HUES48 (cell line): ENCODE results near the gene SLFN14.
"Not testable (repeated sequence)": the region's sequence is repeated elsewhere in the genome, so short reads cannot be mapped to it uniquely, and the experiment has no call there.

Source experiments
- H3K27ac ChIP-seq: one replicate; pipeline ENCODE4 v1.7.0; 2013; ENCODE audit warnings: low read depth, low read length, inconsistent platforms
- H3K27me3 ChIP-seq: 2 replicates; pipeline ENCODE4 v1.6.1; 2013; ENCODE audit warnings: mild to moderate bottlenecking, low read length; ENCODE audit not compliant: control insufficient read depth, insufficient read depth
- H3K36me3 ChIP-seq: 2 replicates; pipeline ENCODE4 v1.6.1; 2013; ENCODE audit warnings: low read length; ENCODE audit not compliant: control insufficient read depth, insufficient read depth
- H3K4me1 ChIP-seq: 2 replicates; pipeline ENCODE4 v1.6.1; 2013; ENCODE audit warnings: mild to moderate bottlenecking, low read length; ENCODE audit not compliant: control insufficient read depth, insufficient read depth
- H3K4me3 ChIP-seq: 2 replicates; pipeline ENCODE4 v1.5.1; 2013; ENCODE audit warnings: mild to moderate bottlenecking, low read depth, low read length
- H3K9ac ChIP-seq: 2 replicates; pipeline ENCODE4 v1.6.1; 2013; ENCODE audit warnings: mild to moderate bottlenecking, low read depth, low read length, moderate library complexity
- H3K9me3 ChIP-seq: 2 replicates; pipeline ENCODE4 v1.6.1; 2013; ENCODE audit warnings: low read length; ENCODE audit not compliant: control insufficient read depth, insufficient read depth

Gene SLFN14

DNA sequence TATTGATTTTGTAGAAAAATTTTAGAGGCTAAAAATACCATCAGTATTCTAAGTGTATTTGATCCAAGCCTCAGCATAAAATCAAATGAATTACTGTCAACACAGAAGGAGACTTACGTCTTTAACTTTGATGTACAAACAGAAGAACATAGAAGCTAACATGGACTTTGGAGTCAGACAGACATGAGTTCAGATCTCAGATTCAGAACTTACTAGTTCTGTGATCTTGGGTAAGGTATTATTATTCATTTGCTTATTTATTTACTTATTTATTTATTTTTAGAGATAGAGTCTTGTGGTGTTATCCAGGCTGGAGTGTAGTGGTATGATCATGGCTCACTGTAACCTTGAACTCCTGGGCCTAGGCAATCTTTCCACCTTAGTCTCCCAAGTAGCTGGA lies 19.2 kb downstream of the SLFN14 start:
- Histone ChIP-seq H3K9ac (no peak overlapping the region), H3K27ac (no peak overlapping the region), H3K4me1 (no peaks in the 10 kb centered on the region), H3K36me3 (no peaks in the 10 kb centered on the region), H3K4me3 (no peak overlapping the region), H3K9me3 (no peaks in the 10 kb centered on the region), H3K27me3 (no peaks in the 10 kb centered on the region)

DNA sequence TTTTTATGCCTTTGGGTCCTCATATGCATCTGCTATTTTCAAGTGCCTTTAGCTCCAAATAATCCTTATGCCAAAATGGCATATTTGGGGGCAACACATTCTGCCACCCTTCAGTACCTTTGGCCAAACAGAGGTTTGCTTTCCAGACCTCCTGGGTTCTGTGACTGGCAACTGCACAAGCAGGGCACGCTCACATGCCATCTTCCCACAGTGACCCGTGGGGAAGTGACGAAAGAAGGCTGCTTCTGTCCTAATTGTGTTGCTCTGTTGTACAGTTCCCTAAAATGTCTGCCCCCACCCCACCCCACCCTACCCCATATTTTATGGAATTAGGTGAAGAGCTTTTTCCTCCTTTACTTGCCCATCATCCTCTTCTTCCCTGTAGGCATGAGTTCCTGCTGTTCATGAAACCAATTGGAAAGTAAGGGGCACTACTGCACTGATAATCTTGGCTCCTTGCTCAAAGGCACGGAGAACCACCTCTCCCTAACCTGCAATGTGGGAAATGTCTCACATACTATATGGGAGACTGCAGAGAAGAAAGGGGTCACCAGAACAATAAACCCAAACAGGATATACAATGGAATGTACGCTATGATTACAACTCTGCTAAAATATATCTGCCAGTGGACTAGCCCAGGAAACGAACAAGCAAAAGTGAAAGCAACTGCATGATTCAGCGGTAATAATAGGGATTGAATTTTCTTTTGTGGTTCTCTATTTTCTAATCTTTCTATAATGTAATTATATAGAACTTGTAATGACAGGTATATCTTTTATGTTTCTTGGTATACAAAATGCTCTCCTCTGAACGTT lies 19.8 kb downstream of the SLFN14 start:
- Histone ChIP-seq H3K27me3 (no peaks in the 10 kb centered on the region), H3K9ac (no peak overlapping the region), H3K27ac (no peak overlapping the region), H3K36me3 (no peaks in the 10 kb centered on the region), H3K4me1 (no peaks in the 10 kb centered on the region), H3K9me3 (no peaks in the 10 kb centered on the region), H3K4me3 (no peak overlapping the region)

DNA sequence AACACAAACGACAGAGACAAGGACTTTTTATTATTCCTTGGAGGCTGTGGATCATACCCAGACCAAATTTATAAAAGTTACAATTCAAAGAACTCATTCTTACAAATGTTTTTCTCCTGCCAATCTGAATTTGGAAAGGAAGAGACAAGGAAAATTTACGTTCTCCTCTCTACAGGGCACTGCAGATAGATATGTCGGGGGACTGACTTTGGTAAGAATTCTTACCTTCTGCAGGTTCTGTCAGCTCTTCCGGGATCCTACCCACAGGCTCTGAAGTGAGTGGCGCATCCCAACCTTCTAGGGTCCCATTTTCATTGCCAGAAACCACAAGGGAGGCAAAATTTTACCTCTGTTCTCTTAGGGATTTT lies 21.0 kb downstream of the SLFN14 start:
- no peaks in the 10 kb centered on the region for H3K36me3 ChIP-seq
- H3K4me1 ChIP-seq: no peaks in the 10 kb centered on the region
- no peak overlapping the region for H3K4me3 ChIP-seq
- H3K9ac ChIP-seq: no peak overlapping the region
- no peaks in the 10 kb centered on the region for H3K9me3 ChIP-seq
- H3K27ac ChIP-seq: no peak overlapping the region
- no peaks in the 10 kb centered on the region for H3K27me3 ChIP-seq

DNA sequence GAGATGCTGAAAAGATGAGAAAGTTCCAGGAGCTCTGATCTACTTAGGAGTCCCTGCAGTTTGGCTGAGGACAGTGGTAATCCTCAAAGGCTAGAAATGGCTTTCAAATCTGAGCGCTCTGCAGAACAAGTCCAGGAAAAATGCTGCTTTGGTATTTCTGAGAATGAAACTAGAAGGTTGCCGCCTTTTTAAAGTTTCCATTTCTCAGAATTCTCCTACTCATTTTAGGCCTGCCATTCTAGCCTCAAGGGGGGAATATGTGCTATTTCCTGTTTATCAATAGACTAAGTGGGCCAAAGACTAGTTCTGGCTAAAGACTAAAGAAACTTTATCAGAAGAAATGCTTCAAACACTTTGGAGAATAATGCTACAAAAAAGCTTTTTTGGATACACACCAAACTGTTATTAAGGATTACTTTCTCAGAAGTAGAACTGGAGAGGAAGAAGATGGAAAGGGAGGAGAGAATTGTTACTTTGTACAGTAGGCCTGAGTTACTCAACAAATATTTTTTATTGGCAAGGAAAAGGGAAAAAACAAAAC lies 22.9 kb downstream of the SLFN14 start, which contains the start of gene SLFN12L:
Gene SLFN12L (minus strand): TSS at position 78 of the 541 bp plus-strand sequence. CDS start 15,314 bp downstream, outside the sequence.
- no peaks in the 10 kb centered on the region for H3K4me1 ChIP-seq

DNA sequence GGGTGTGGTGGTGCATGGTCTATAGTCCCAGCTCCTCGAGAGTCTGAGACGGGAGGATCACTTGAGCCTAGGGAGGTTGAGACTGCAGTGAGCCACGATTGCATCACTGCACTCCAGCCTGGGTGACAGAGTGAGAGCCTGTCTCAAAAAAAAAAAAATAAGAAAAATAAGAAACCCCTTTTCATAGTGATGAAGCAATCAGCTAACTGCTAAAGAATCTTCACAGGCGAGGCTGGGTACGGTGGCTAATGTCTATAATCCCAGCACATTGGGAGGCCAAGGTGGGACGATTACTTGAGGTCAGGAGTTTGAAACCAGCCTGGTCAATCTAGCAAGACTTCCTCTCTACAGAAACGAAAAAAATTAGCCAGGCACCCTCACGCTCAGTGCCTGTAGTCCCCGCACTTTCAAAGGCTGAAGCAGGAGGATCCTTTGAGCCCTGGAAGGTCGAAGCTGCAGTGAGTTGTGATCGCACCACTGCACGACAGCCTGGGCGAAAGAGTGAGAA lies 23.9 kb downstream of the SLFN14 start:
- no peaks in the 10 kb centered on the region for H3K9me3 ChIP-seq
- no peaks in the 10 kb centered on the region for H3K36me3 ChIP-seq
- no peaks in the 10 kb centered on the region for H3K27me3 ChIP-seq
- H3K27ac ChIP-seq: no peak overlapping the region
- H3K4me3 ChIP-seq: no peak overlapping the region
- no peaks in the 10 kb centered on the region for H3K4me1 ChIP-seq
- no peak overlapping the region for H3K9ac ChIP-seq

More for the DNA sequence above, 22.9 kb downstream of the SLFN14 start, which contains the start of gene SLFN12L:
- Histone ChIP-seq H3K4me3 (no peak within 1 kb of the TSS), H3K36me3 (no peaks in the 10 kb centered on the region), H3K27ac (no peak within 1 kb of the TSS), H3K9me3 (no peaks in the 10 kb centered on the region), H3K27me3 (no peaks in the 10 kb centered on the region), H3K9ac (no peak within 1 kb of the TSS)

DNA sequence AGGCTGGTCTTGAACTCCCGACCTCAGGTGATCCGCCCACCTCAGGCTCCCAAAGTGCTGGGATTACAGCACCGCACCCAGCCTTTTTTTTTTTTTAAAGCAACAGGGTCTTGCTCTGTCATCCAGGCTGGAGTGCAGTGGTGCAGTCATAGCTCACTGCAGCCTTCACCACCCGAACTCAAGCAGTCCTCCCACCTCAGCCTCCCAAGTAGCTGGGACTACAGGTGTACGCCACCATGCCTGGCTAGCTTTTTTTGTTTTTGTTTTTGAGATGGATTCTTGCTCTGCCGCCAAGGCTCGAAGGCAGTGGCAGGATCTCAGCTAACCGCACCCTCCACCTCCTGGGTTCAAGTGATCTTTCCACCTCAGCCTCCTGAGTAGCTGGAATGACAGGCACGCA lies 25.2 kb downstream of the SLFN14 start:
- H3K4me3 ChIP-seq: not testable (repeated sequence)

DNA sequence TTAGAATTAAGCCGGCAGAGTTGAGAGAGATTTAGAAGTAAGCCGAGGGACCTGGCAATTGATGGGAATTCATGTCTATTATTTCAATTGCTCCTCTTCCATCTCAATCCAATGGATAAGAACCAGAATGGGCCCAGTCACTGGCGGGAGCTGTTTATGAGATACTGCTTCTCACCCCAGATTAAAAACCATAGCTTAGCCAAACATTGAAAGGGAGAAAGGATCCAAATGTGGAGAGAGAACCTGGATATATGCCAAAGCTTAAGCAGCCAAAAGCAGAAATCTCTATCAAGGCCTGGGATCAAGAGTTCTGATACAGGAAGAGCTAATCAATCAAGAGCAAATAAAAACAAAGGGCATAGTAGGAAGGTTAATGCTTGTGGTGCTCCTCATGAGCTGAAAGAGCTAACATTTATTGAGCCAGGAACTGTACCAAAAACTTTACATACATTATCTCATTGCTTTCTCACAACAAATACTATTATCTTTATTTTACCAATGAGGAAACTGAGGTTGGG lies 26.0 kb downstream of the SLFN14 start:
- Histone ChIP-seq H3K27ac (no peak overlapping the region), H3K36me3 (no peaks in the 10 kb centered on the region), H3K4me1 (no peaks in the 10 kb centered on the region), H3K9ac (no peak overlapping the region), H3K4me3 (no peak overlapping the region), H3K9me3 (no peaks in the 10 kb centered on the region), H3K27me3 (no peaks in the 10 kb centered on the region)

More for the DNA sequence above, 25.2 kb downstream of the SLFN14 start:
- H3K27ac ChIP-seq, H3K4me1 ChIP-seq, H3K27me3 ChIP-seq, H3K9me3 ChIP-seq, H3K9ac ChIP-seq, H3K36me3 ChIP-seq: not testable (repeated sequence)

DNA sequence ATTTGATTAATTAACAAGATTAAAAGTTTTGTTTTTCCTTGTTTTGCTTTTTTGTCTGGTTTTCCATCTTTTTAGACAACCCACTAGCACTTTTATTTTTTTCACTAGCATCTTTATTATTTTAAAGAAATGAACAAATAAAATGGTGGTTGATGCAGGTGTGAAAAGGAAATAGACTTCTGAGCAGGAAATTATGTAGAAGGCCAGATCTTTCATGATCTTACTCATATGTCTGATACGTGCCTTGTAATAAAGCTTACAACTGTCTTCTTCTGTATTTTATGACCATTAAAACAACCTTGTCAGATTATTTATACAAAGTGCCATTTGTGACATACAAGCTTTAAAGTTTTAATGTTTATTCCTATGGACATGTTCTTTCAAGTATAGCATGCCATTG lies 29.5 kb downstream of the SLFN14 start:
- H3K4me3 ChIP-seq: no peak overlapping the region
- no peaks in the 10 kb centered on the region for H3K36me3 ChIP-seq
- no peak overlapping the region for H3K9ac ChIP-seq
- H3K27me3 ChIP-seq: no peaks in the 10 kb centered on the region
- no peak overlapping the region for H3K27ac ChIP-seq
- no peaks in the 10 kb centered on the region for H3K9me3 ChIP-seq
- no peaks in the 10 kb centered on the region for H3K4me1 ChIP-seq

DNA sequence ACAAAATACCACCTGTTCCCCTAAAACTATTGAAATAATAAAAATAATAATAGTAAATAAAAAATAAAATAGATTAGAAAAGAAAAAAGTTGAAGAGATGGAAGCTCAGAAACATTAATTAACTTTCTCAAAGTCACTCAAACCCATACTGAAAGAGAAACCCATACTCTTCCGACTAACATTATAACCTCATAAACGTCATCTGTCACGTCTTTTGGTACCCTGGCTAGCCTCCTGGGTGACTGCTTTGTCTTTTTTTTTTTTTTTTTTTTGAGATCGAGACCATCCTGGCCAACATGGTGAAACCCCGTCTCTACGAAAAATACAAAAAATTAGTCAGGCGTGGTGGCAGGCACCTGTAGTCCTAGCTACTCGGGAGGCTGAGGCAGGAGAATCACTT lies 30.8 kb downstream of the SLFN14 start:
- Histone ChIP-seq H3K27ac (no peak overlapping the region), H3K27me3 (no peaks in the 10 kb centered on the region), H3K4me3 (no peak overlapping the region), H3K9ac (no peak overlapping the region), H3K4me1 (no peaks in the 10 kb centered on the region), H3K36me3 (no peaks in the 10 kb centered on the region), H3K9me3 (no peaks in the 10 kb centered on the region)

DNA sequence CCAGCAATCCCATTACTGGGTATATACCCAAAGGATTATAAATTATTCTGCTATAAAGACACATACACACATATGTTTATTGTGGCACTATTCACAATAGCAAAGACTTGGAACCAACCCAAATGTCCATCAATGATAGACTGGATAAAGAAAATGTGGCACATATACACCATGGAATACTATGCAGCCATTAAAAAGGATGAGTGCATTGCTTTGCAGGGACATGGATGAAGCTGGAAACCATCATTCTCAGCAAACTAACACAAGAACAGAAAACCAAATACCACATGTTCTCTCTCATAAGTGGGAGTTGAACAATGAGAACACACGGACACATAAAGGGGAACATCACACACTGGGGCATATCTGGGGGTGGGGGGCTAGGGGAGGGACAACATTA lies 31.3 kb downstream of the SLFN14 start:
- not testable (repeated sequence) for H3K4me3 ChIP-seq, H3K9me3 ChIP-seq, H3K27me3 ChIP-seq, H3K27ac ChIP-seq, H3K9ac ChIP-seq, H3K4me1 ChIP-seq, H3K36me3 ChIP-seq

DNA sequence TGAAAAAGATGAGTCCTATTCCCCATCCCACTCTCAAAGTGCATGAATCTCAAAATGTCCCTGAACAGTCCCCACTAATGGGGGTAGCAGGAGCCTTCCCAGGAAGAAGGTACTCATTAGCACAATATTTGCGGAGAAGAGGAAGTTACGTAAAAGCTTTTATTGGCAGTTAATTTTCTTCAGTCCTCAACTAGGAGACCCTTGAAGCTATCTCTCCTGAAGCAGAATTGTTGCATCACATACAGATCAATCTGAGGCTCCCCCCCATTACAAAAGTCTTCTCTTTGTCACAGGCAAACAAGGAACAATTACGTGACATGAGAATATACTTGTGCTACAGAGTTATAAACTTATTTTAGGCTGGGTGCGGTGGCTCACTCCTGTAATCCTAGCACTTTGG lies 37.3 kb downstream of the SLFN14 start:
- Histone ChIP-seq H3K27me3 (no peaks in the 10 kb centered on the region), H3K4me1 (0 out of 2 replicates have a peak, but pooled peaks cover 8% of the 10 kb centered on the region), H3K36me3 (no peaks in the 10 kb centered on the region), H3K9ac (no peak overlapping the region), H3K27ac (no peak overlapping the region), H3K9me3 (no peaks in the 10 kb centered on the region), H3K4me3 (no peak overlapping the region)
